Naive thymus-derived CD4-positive, alpha-beta T cell (primary cell): ENCODE measurements around the gene MED9. TPM values are rescaled to one million over a fixed set of nuclear protein-coding genes. Genes with fewer than 3 reads are reported as not detected.

ENCODE experiments used
- ATAC-seq: fragments of 150-1000 bp; cut with Tn5 transposase; 2 replicates; pipeline ENCODE4 v1.10.0; 2021; ENCODE audit warnings: mild to moderate bottlenecking, moderate library complexity
- CTCF ChIA-PET: fragments of 350-600 bp; sonication (Branson Sonifier 250); formaldehyde crosslinking; loops from one replicate; lab custom pipeline; 2021; ENCODE audit warnings: antibody characterized with exemption; lab: Charles Lee
- POLR2A ChIA-PET: fragments of 350-600 bp; sonication (Branson Sonifier 250); formaldehyde crosslinking; loops from one replicate; lab custom pipeline; 2021; ENCODE audit warnings: antibody characterized with exemption, inconsistent platforms; lab: Charles Lee
- DNase-seq, 9 donors: peaks; one replicate each; pipeline versions ENCODE4 v3.0.0 to v3.0.0-alpha.2; 2020 to 2022; ENCODE audit warnings: mixed read lengths in 1 of 9
- H3K27ac ChIP-seq: one replicate; pipeline ENCODE4 v1.7.0; 2013; ENCODE audit warnings: mild to moderate bottlenecking, low read depth, low read length, moderate library complexity
- H3K27me3 ChIP-seq, 2 donors: one replicate each; pipeline ENCODE4 v1.7.0; 2013; ENCODE audit warnings: low read length in 2 of 2, mild to moderate bottlenecking in 2 of 2, moderate library complexity in 2 of 2; ENCODE audit not compliant: control insufficient read depth in 2 of 2, insufficient read depth in 2 of 2
- H3K36me3 ChIP-seq, 3 experiments: 1 replicate in 2 of 3; 2 replicates in 1 of 3; pipeline ENCODE4 v1.7.0; 2013; ENCODE audit warnings: low read length in 3 of 3, mild to moderate bottlenecking in 3 of 3, moderate library complexity in 1 of 3; ENCODE audit not compliant: insufficient read depth in 3 of 3, control insufficient read depth in 2 of 3
- H3K4me1 ChIP-seq, 2 donors: one replicate each; pipeline ENCODE4 v1.7.0; 2013; ENCODE audit warnings: low read length in 2 of 2, mild to moderate bottlenecking in 2 of 2, moderate library complexity in 1 of 2; ENCODE audit not compliant: control insufficient read depth in 2 of 2, insufficient read depth in 2 of 2
- H3K4me3 ChIP-seq: 2 replicates; pipeline ENCODE4 v1.7.0; 2013; ENCODE audit warnings: mild to moderate bottlenecking, low read length
- H3K9me3 ChIP-seq, 3 experiments: 1 replicate in 2 of 3; 2 replicates in 1 of 3; pipeline ENCODE4 v1.7.0; 2013; ENCODE audit warnings: low read length in 3 of 3; ENCODE audit not compliant: control insufficient read depth in 2 of 3
- H3K27ac Mint-ChIP-seq, 9 donors: one replicate each; pipeline ENCODE4 v1.8.0; 2020 to 2022; ENCODE audit warnings: mixed read lengths in 9 of 9, mild to moderate bottlenecking in 8 of 9, moderate library complexity in 5 of 9, inconsistent platforms in 2 of 9
- H3K27me3 Mint-ChIP-seq, 5 donors: one replicate each; pipeline ENCODE4 v1.8.0; 2021 to 2022; ENCODE audit warnings: mixed read lengths in 5 of 5, mild to moderate bottlenecking in 1 of 5
- H3K36me3 Mint-ChIP-seq, 5 donors: one replicate each; pipeline ENCODE4 v1.8.0; 2020 to 2022; ENCODE audit warnings: mixed read lengths in 5 of 5, mild to moderate bottlenecking in 3 of 5, inconsistent platforms in 1 of 5
- H3K4me1 Mint-ChIP-seq, 7 donors: one replicate each; pipeline ENCODE4 v1.8.0; 2020 to 2022; ENCODE audit warnings: mixed read lengths in 7 of 7, mild to moderate bottlenecking in 3 of 7, inconsistent platforms in 1 of 7
- H3K4me3 Mint-ChIP-seq, 10 donors: one replicate each; pipeline ENCODE4 v1.8.0; 2020 to 2022; ENCODE audit warnings: mild to moderate bottlenecking in 10 of 10, mixed read lengths in 10 of 10, moderate library complexity in 6 of 10, inconsistent platforms in 2 of 10
- H3K9me3 Mint-ChIP-seq, 11 donors: one replicate each; pipeline ENCODE4 v1.8.0; 2020 to 2022; ENCODE audit warnings: mixed read lengths in 11 of 11, mild to moderate bottlenecking in 4 of 11, inconsistent platforms in 1 of 11, moderate library complexity in 1 of 11
- intact Hi-C, 2 donors: fragments of 100-400 bp; cut with micrococcal nuclease; formaldehyde crosslinking; loops; one replicate each; pipeline ENCODE4 v1.15.1; 2023
- polyA plus RNA-seq, 2 donors: library from polyadenylated mRNA; unstranded; fragments of 300-500 nt; fragmentation: Illumina TruSeq; gene quantifications; one replicate each; pipeline ENCODE4 v1.2.3, GENCODE V29; 2021
- total RNA-seq, 6 experiments: library from RNA in 5 of 6; stranded (reverse) in 5 of 6; gene quantifications; 1 replicate in 5 of 6; 2 replicates in 1 of 6; pipeline ENCODE4 v1.2.3 and lab custom pipeline; 2021 to 2026

Gene MED9
- total and polyA plus RNA-seq, 7 experiments from 2014 or later, result 14.0 to 24.1 (median 17.2) TPM

GRCh38 chr17:17497845-17498520 is 21.2 kb downstream of the MED9 start:
- Histone ChIP-seq H3K27me3 (no peaks in the 10 kb centered on the region), H3K27ac (no peak overlapping the region), H3K4me3 (no peak overlapping the region), H3K9me3 (no peaks in the 10 kb centered on the region), H3K4me1 (peaks cover 3 to 11% of the 10 kb centered on the region in 2 donors), H3K36me3 (no peaks in the 10 kb centered on the region)
- ChIA-PET CTCF (interaction anchor here (1.3 to 3.1 kb wide), 6 partner anchors 17 to 143 kb away, joined by 3 to 39 read pairs (median 4); no protein-coding TSS in a partner anchor), POLR2A (no interaction called here)
- Mint-ChIP-seq H3K4me1 (peaks cover 9 to 15% (median 13%) of the 10 kb centered on the region in 7 donors), H3K4me3 (peak overlapping the region in 5 of 10 donors; percentile 32 to 87 (median 39)), H3K27me3 (peaks cover 5 to 24% (median 6%) of the 10 kb centered on the region in 5 donors), H3K9me3 (peaks cover 0 to 1% (median 0%) of the 10 kb centered on the region in 11 donors), H3K36me3 (no peaks in the 10 kb centered on the region), H3K27ac (no peak overlapping the region)
- DNase-seq (no peak), ATAC-seq (no peak)
- intact Hi-C loops, result loop anchor here (1.0 to 10.0 kb wide), 5 partner anchors 67 to 539 kb away; partner anchors contain the start of genes ATPAF2 (in 2 of the 2) and GID4 (in 2 of the 2)

- Histone ChIP-seq H3K9me3 (no peaks in the 10 kb centered on the region), H3K4me1 (peaks cover 3 to 11% of the 10 kb centered on the region in 2 donors), H3K4me3 (no peak overlapping the region), H3K27ac (no peak overlapping the region), H3K36me3 (no peaks in the 10 kb centered on the region), H3K27me3 (no peaks in the 10 kb centered on the region)
- ChIA-PET CTCF (interaction anchor here (1.0 kb wide), 1 partner anchor 30 kb away, joined by 3 read pairs; no protein-coding TSS in a partner anchor), POLR2A (no interaction called here)
- H3K4me3 Mint-ChIP-seq, result peak overlapping the region in 1 of 10 donors; percentile 32
- peaks cover 0 to 1% (median 0%) of the 10 kb centered on the region in 11 donors for H3K9me3 Mint-ChIP-seq
- ATAC-seq (no peak), DNase-seq (no peak)
- H3K27ac Mint-ChIP-seq, result no peak overlapping the region
- H3K4me1 Mint-ChIP-seq, result peaks cover 9 to 15% (median 13%) of the 10 kb centered on the region in 7 donors
- peaks cover 5 to 20% (median 6%) of the 10 kb centered on the region in 5 donors for H3K27me3 Mint-ChIP-seq
- H3K36me3 Mint-ChIP-seq, result no peaks in the 10 kb centered on the region
- intact Hi-C loops, result loop anchor here (5.0 to 10.0 kb wide), 3 partner anchors 66 to 539 kb away; partner anchors contain the start of genes ATPAF2 (in 2 of the 2) and GID4 (in 2 of the 2)
These were observed 22.0 kb downstream of the MED9 start for GRCh38 chr17:17498606-17499301.

GRCh38 chr17:17499402-17500145 is 22.8 kb downstream of the MED9 start:
- ATAC-seq, result no peak
- Histone ChIP-seq H3K4me3 (no peak overlapping the region), H3K27me3 (no peaks in the 10 kb centered on the region), H3K4me1 (peaks cover 3 to 11% of the 10 kb centered on the region in 2 donors), H3K9me3 (no peaks in the 10 kb centered on the region), H3K27ac (no peak overlapping the region), H3K36me3 (no peaks in the 10 kb centered on the region)
- Mint-ChIP-seq H3K9me3 (peaks cover 0 to 1% (median 0%) of the 10 kb centered on the region in 11 donors), H3K4me3 (no peak overlapping the region), H3K27ac (no peak overlapping the region), H3K4me1 (peaks cover 9 to 14% (median 13%) of the 10 kb centered on the region in 7 donors), H3K27me3 (peaks cover 5 to 15% (median 6%) of the 10 kb centered on the region in 5 donors), H3K36me3 (no peaks in the 10 kb centered on the region)
- intact Hi-C loops, result loop anchor here (5.0 to 10.0 kb wide), 3 partner anchors 65 to 538 kb away; partner anchors contain the start of genes ATPAF2 (in 2 of the 2) and GID4 (in 2 of the 2)
- DNase-seq, result no peak
- ChIA-PET POLR2A (no interaction called here), CTCF (interaction anchor here (0.8 to 1.0 kb wide), 2 partner anchors 31 to 138 kb away, joined by 3 read pairs; no protein-coding TSS in a partner anchor)

- no peaks in the 10 kb centered on the region for H3K27me3 ChIP-seq
- Mint-ChIP-seq H3K27me3 (peaks cover 0 to 8% (median 0%) of the 10 kb centered on the region in 5 donors), H3K36me3 (no peaks in the 10 kb centered on the region), H3K4me1 (peaks cover 0 to 8% (median 5%) of the 10 kb centered on the region in 7 donors), H3K4me3 (no peak overlapping the region), H3K27ac (no peak overlapping the region), H3K9me3 (no peaks in the 10 kb centered on the region)
- no peak overlapping the region for H3K27ac ChIP-seq
- no peak overlapping the region for H3K4me3 ChIP-seq
- CTCF ChIA-PET, result no interaction called here
- H3K36me3 ChIP-seq, result no peaks in the 10 kb centered on the region
- DNase-seq (no peak), ATAC-seq (no peak)
- POLR2A ChIA-PET, result no interaction called here
- H3K4me1 ChIP-seq, result peaks cover 3 to 6% of the 10 kb centered on the region in 2 donors
- intact Hi-C loops, result loop anchor here in 1 of 2 donors (1.0 kb wide), 1 partner anchor 146 kb away; no protein-coding TSS in a partner anchor
- H3K9me3 ChIP-seq, result no peaks in the 10 kb centered on the region
These were observed 24.3 kb downstream of the MED9 start for GRCh38 chr17:17500999-17501605.

- Histone ChIP-seq H3K36me3 (no peaks in the 10 kb centered on the region), H3K4me3 (no peak overlapping the region), H3K4me1 (no peaks in the 10 kb centered on the region), H3K27ac (no peak overlapping the region), H3K9me3 (no peaks in the 10 kb centered on the region), H3K27me3 (no peaks in the 10 kb centered on the region)
- ATAC-seq (no peak), DNase-seq (no peak)
- H3K4me1 Mint-ChIP-seq, result peaks cover 0 to 2% (median 0%) of the 10 kb centered on the region in 7 donors
- intact Hi-C loops, result no loop called here
- POLR2A ChIA-PET, result no interaction called here
- H3K9me3 Mint-ChIP-seq, result no peaks in the 10 kb centered on the region
- CTCF ChIA-PET, result interaction anchor here (0.6 kb wide), 1 partner anchor 136 kb away, joined by 3 read pairs; no protein-coding TSS in a partner anchor
- H3K27ac Mint-ChIP-seq, result no peak overlapping the region
- no peak overlapping the region for H3K4me3 Mint-ChIP-seq
- peaks cover 0 to 8% (median 0%) of the 10 kb centered on the region in 5 donors for H3K27me3 Mint-ChIP-seq
- no peaks in the 10 kb centered on the region for H3K36me3 Mint-ChIP-seq
These were observed 26.2 kb downstream of the MED9 start for GRCh38 chr17:17502741-17503565.
